H54 (cell line): ENCODE data around the gene YWHAE.
"Not testable (repeated sequence)": the region's sequence is repeated elsewhere in the genome, so short reads cannot be mapped to it uniquely, and the experiment has no call there.

Experiments
- DNase-seq: peaks from one replicate; pipeline ENCODE4 v3.0.0; 2011; ENCODE audit warnings: low spot score, mixed read lengths; ENCODE audit not compliant: insufficient read length
- FAIRE-seq: peaks from 3 replicates; lab custom pipeline; 2011; peaks lifted over from hg19 to GRCh38; lab: Jason Lieb, UNC
- POLR2A ChIP-seq: IDR thresholded peaks from 2 replicates; pipeline ENCODE4 v1.6.1; 2011; ENCODE audit warnings: low read depth, mild to moderate bottlenecking, low read length

YWHAE gene

GRCh38 chr17:1391577-1391976 is 8.4 kb downstream of the YWHAE start:
- no peak for FAIRE-seq
- TF ChIP-seq POLR2A: no peak
- no peak for DNase-seq

DNA sequence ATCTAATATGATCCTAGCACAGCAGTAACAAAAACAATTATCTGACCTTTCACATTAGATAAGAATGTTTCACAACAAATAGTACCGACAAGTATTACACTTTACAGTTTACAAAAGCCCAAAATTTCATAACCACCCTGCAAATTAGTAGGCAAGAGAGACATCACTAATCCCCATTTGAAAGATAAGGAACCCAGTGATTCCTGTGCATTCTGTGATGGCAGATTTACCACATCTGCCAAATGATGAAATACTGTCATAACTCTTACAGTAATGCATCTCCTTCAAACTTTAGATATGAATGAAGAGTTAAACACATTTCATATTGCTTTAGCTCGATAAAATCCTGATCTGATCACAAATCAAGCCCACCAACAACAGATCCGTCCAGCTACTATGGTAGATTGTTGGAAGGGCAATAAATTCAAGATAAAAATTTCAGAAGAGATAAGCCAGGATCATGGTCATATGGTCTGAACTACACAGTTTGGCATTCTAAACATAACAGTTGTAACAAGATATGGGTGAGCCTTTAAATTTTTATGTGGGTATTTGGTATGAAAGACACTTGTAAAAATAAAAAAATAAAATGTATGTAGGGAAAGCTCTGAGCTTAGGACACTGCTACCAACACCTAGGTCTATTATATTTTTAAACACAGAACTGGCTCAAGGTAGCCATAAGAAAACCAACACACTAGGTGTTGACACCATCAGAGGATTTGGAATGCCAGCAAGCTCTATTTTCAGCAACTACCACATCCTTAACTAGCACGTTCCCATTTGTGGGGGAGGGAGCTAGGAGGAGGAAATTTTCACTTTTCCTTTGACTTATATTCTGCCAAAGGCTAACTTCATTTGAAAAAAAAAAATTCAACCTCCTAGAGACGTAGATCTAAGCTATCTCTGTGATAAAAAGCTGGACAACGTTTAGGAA is 9.3 kb downstream of the YWHAE start:
- no peak for TF ChIP-seq POLR2A
- FAIRE-seq (no peak), DNase-seq (no peak)

- FAIRE-seq, DNase-seq: not testable (repeated sequence)
Measured at GRCh38 chr17:1387490-1388227, 12.4 kb downstream of the YWHAE start.

GRCh38 chr17:1386675-1387190 is 13.3 kb downstream of the YWHAE start:
- DNase-seq, FAIRE-seq: not testable (repeated sequence)

- no peak for DNase-seq
- FAIRE-seq: no peak
- TF ChIP-seq POLR2A: no peak
Measured at GRCh38 chr17:1386265-1386664, 13.8 kb downstream of the YWHAE start.

DNA sequence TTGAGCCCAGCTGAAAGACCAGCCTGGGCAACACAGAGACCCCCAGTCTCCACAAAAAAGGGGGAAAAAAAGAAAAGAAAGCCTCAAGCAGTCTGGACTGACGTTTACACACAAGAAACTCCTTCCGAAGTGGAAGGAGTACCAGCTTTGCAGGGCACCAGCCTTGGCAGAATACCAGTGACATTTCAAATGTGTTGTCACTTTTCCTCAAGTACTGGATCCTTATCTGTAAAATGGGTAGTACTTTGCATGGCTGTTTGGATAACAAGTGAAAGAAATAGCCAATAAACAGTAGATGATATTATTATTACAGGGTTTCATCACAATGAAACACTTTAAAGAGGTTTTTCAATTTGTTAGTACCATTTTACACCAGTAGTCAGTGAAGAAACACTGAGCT is 14.2 kb downstream of the YWHAE start:
- DNase-seq (no peak), FAIRE-seq (no peak)
- TF ChIP-seq POLR2A: no peak

GRCh38 chr17:1384905-1385435 is 15.1 kb downstream of the YWHAE start:
- no peak for TF ChIP-seq POLR2A
- DNase-seq (no peak), FAIRE-seq (no peak)

- FAIRE-seq (no peak), DNase-seq (no peak)
- TF ChIP-seq POLR2A: no peak
Measured at GRCh38 chr17:1379930-1380313, 20.1 kb downstream of the YWHAE start.

GRCh38 chr17:1379208-1379929 is 20.7 kb downstream of the YWHAE start:
- FAIRE-seq (no peak), DNase-seq (no peak)
- TF ChIP-seq POLR2A: no peak

DNA sequence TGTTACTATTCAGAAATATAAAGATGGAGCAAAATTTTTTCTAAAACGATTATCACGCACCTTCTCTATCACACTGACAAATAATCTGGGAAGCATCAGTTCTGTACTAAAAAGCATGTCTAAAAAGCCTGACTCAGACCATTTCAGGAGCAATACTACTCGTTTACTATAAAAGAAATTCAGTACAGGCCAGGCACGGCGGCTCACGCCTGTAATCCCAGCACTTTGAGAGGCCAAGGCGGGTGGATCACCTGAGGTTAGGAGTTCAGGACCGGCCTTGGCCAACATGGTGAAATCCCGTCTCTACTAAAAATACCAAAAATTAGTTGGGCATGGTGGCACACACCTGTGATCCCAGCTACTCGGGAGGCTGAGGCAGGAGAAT is 21.6 kb downstream of the YWHAE start:
- not testable (repeated sequence) for FAIRE-seq, DNase-seq

GRCh38 chr17:1377334-1377733 is 22.7 kb downstream of the YWHAE start:
- DNase-seq (no peak), FAIRE-seq (no peak)
- TF ChIP-seq POLR2A: no peak

- DNase-seq: no peak
- FAIRE-seq: no peak
- no peak for TF ChIP-seq POLR2A
Measured at GRCh38 chr17:1376061-1376460, 24.0 kb downstream of the YWHAE start.

DNA sequence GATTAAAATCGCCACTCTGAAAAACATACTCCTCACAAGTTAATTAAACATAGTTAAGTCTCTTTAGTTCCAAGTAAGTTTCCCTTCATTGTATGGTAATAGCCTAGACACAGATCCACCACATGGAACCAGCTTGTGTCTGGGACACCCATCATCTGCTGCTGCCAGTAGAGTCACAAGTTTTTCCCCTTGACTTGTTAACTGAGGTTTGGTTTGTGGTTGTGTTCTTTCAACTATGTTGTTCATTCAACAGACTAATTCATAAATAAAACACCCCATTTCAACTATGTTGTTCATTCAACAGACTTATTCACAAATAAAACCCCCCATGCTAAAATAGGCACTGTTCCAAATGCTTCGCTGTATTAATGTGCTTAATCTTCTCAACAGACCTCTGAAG is 24.4 kb downstream of the YWHAE start:
- TF ChIP-seq POLR2A: no peak
- FAIRE-seq (no peak), DNase-seq (no peak)
